SK-N-MC (cell line): ENCODE data around the gene PEAK1.

Source experiments
- EZH2 ChIP-seq: fragments of 200-600 bp; sonication (generic); IDR thresholded peaks from one replicate; pipeline ENCODE4 v1.6.1; 2017; ENCODE audit warnings: antibody characterized with exemption
- POLR2AphosphoS5 ChIP-seq: IDR thresholded peaks from 2 replicates; pipeline ENCODE4 v1.6.1; 2012; ENCODE audit warnings: mild to moderate bottlenecking, low read depth, low read length, borderline replicate concordance

DNA sequence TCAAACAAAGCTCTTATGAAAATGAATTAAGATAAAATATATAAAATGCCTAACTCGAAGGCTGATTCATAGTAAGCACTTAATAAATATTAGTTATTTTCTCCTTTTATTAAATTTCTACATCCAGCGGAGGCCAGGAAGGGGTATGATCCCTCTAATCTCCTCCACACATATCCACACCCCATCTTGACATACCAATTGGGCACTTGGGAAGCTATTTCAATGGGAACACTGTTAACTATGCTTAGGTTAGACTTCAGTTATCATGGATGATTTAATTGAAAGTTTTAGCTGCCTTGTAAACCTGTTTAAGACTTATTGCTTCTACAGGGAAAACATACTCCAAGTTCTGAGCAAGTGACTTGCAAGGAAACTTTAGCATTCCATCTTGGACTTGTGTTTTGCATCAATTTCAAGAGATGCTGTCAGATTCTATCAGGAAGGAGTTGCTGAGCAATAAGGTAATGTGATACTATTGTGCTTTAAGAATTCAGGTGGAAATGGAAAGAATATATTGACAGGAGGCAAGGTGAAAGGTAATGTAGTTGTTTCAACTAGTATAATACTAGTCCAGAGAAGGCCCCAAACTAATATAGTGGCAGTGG is 228.6 kb downstream of the PEAK1 start:
- TF ChIP-seq EZH2, result no peak
- TF ChIP-seq POLR2AphosphoS5, result no peak
